CD14-positive monocyte (primary cell): ENCODE data around the gene NEGR1. TPM values are rescaled to one million over a fixed set of nuclear protein-coding genes. Genes with fewer than 3 reads are reported as not detected.

Experiments
- DNase-seq, 3 donors: peaks; one replicate each; pipeline ENCODE4 v3.0.0-alpha.2; 2011 to 2022
- H2AFZ ChIP-seq: 2 replicates; pipeline ENCODE4 v1.6.0; 2012; ENCODE audit warnings: mild to moderate bottlenecking, low read depth, low read length, inconsistent platforms; ENCODE audit not compliant: insufficient read depth, poor library complexity, severe bottlenecking
- H3K27ac ChIP-seq, 2 donors: 1 replicate in 1 of 2; 2 replicates in 1 of 2; pipeline ENCODE4 v1.5.1; 2012 to 2013; ENCODE audit warnings: low read length in 2 of 2, control low read depth in 1 of 2, inconsistent platforms in 1 of 2, low read depth in 1 of 2, mild to moderate bottlenecking in 1 of 2
- H3K27me3 ChIP-seq, 2 donors: one replicate each; pipeline versions ENCODE4 v1.6.0 to v1.6.1; 2011 to 2013; ENCODE audit warnings: low read length in 2 of 2; ENCODE audit not compliant: control insufficient read depth in 2 of 2, insufficient read depth in 2 of 2
- H3K36me3 ChIP-seq, 2 donors: replicated peaks in 1 of 2; 1 replicate in 1 of 2; 2 replicates in 1 of 2; pipeline versions ENCODE4 v1.5.1 to v1.6.1; 2012 to 2013; ENCODE audit warnings: low read length in 2 of 2, control low read depth in 1 of 2, inconsistent platforms in 1 of 2, mild to moderate bottlenecking in 1 of 2; ENCODE audit not compliant: insufficient read depth in 2 of 2, control insufficient read depth in 1 of 2
- H3K4me1 ChIP-seq, 2 donors: 1 replicate in 1 of 2; 2 replicates in 1 of 2; pipeline versions ENCODE4 v1.5.1 to v1.6.1; 2012 to 2013; ENCODE audit warnings: low read length in 2 of 2, control low read depth in 1 of 2, inconsistent platforms in 1 of 2, mild to moderate bottlenecking in 1 of 2, moderate library complexity in 1 of 2; ENCODE audit not compliant: insufficient read depth in 2 of 2, control insufficient read depth in 1 of 2
- H3K4me2 ChIP-seq: replicated peaks from 2 replicates; pipeline ENCODE3; 2012; ENCODE audit warnings: low read length, moderate library complexity, mild to moderate bottlenecking; ENCODE audit not compliant: poor library complexity, severe bottlenecking; ENCODE audit errors: extremely low read depth
- H3K4me3 ChIP-seq, 3 experiments: fragments of 200-600 bp in 1 of 3; sonication (generic) in 1 of 3; replicated peaks in 1 of 3; 1 replicate in 2 of 3; 2 replicates in 1 of 3; pipeline ENCODE4 v1.5.1; 2011 to 2013; ENCODE audit warnings: low read length in 3 of 3, mild to moderate bottlenecking in 3 of 3, control low read depth in 2 of 3, low read depth in 2 of 3, inconsistent platforms in 1 of 3, moderate library complexity in 1 of 3
- H3K79me2 ChIP-seq: 2 replicates; pipeline ENCODE4 v1.6.0; 2012; ENCODE audit warnings: mild to moderate bottlenecking, control low read depth, inconsistent platforms, low read length, moderate library complexity; ENCODE audit not compliant: insufficient read depth
- H3K9ac ChIP-seq: 2 replicates; pipeline ENCODE4 v1.6.0; 2017; ENCODE audit warnings: low read length, mild to moderate bottlenecking; ENCODE audit not compliant: insufficient read depth, poor library complexity, severe bottlenecking
- H3K9me3 ChIP-seq, 2 donors: replicated peaks in 1 of 2; 1 replicate in 1 of 2; 2 replicates in 1 of 2; pipeline versions ENCODE4 v1.5.1 to v1.6.1; 2012 to 2013; ENCODE audit warnings: low read length in 2 of 2, control low read depth in 1 of 2; ENCODE audit not compliant: control insufficient read depth in 1 of 2, insufficient read depth in 1 of 2
- H4K20me1 ChIP-seq: 2 replicates; pipeline ENCODE4 v1.6.0; 2012; ENCODE audit warnings: mild to moderate bottlenecking, low read length, control low read depth, moderate library complexity; ENCODE audit not compliant: insufficient read depth
- H3K27ac Mint-ChIP-seq, 7 donors: one replicate each; pipeline ENCODE4 v1.8.0; 2020; ENCODE audit warnings: mild to moderate bottlenecking in 7 of 7, mixed read lengths in 7 of 7, moderate library complexity in 6 of 7, inconsistent platforms in 2 of 7
- H3K27me3 Mint-ChIP-seq, 3 donors: one replicate each; pipeline ENCODE4 v1.8.0; 2021 to 2022; ENCODE audit warnings: low read depth in 3 of 3, mild to moderate bottlenecking in 3 of 3, mixed read lengths in 3 of 3, moderate library complexity in 3 of 3, inconsistent platforms in 1 of 3
- H3K36me3 Mint-ChIP-seq, 2 donors: one replicate each; pipeline ENCODE4 v1.8.0; 2020; ENCODE audit warnings: mixed read lengths in 2 of 2, inconsistent platforms in 1 of 2, mild to moderate bottlenecking in 1 of 2
- H3K4me1 Mint-ChIP-seq: one replicate; pipeline ENCODE4 v1.8.0; 2020; ENCODE audit warnings: mild to moderate bottlenecking, mixed read lengths
- H3K4me3 Mint-ChIP-seq, 2 donors: one replicate each; pipeline ENCODE4 v1.8.0; 2020; ENCODE audit warnings: mild to moderate bottlenecking in 2 of 2, mixed read lengths in 2 of 2, moderate library complexity in 1 of 2
- H3K9me3 Mint-ChIP-seq, 7 donors: one replicate each; pipeline ENCODE4 v1.8.0; 2020 to 2022; ENCODE audit warnings: mixed read lengths in 7 of 7, mild to moderate bottlenecking in 6 of 7, moderate library complexity in 6 of 7, inconsistent platforms in 2 of 7
- CTCF ChIP-seq: fragments of 200-600 bp; IDR thresholded peaks from one replicate; pipeline ENCODE4 v1.8.0; 2022; ENCODE audit warnings: antibody characterized with exemption, mild to moderate bottlenecking
- WGBS: methylation state at CpG from one replicate; pipeline ENCODE4 v1.1.5; 2013; ENCODE audit warnings: missing lambda C conversion rate; ENCODE audit not compliant: insufficient coverage; 5-methylcytosine and 5-hydroxymethylcytosine counted together
- intact Hi-C, 2 donors: fragments of 100-400 bp; cut with micrococcal nuclease; formaldehyde crosslinking; loops; one replicate each; pipeline versions ENCODE4 v1.15.0 to v1.15.1; 2023
- polyA plus RNA-seq, 3 donors: library from polyadenylated mRNA; depleted of rRNA in 1 of 3; unstranded in 2 of 3; stranded (reverse) in 1 of 3; fragments of 300-500 nt in 2 of 3; fragments of >200 nt in 1 of 3; fragmentation: Illumina TruSeq in 2 of 3; gene quantifications; 1 replicate in 2 of 3; 2 replicates in 1 of 3; pipeline ENCODE4 v1.2.3, GENCODE V29; 2012 to 2021

The NEGR1 gene
- polyA plus RNA-seq, 3 donors: 0.03 to 0.15 (median 0.13) TPM

- Mint-ChIP-seq H3K4me3 (no peak overlapping the region), H3K36me3 (no peaks in the 10 kb centered on the region), H3K4me1 (no peaks in the 10 kb centered on the region), H3K27ac (no peak overlapping the region), H3K27me3 (no peaks in the 10 kb centered on the region), H3K9me3 (peaks cover 0 to 2% (median 0%) of the 10 kb centered on the region in 7 donors)
- Histone ChIP-seq H3K36me3 (no peaks in the 10 kb centered on the region), H3K4me1 (no peaks in the 10 kb centered on the region), H3K27me3 (no peaks in the 10 kb centered on the region), H3K79me2 (no peaks in the 10 kb centered on the region), H3K4me3 (no peak overlapping the region), H4K20me1 (no peaks in the 10 kb centered on the region), H3K9me3 (no peaks in the 10 kb centered on the region), H3K27ac (no peak overlapping the region), H2AFZ (no peak overlapping the region), H3K9ac (no peak overlapping the region), H3K4me2 (no peak overlapping the region)
- TF ChIP-seq CTCF: no peak
- WGBS: no CpG with 5 or more reads among the region's 2 CpGs
- intact Hi-C loops: no loop called here
- DNase-seq: no peak
Measured at GRCh38 chr1:71561206-71561605, 721.1 kb downstream of the NEGR1 start.

DNA sequence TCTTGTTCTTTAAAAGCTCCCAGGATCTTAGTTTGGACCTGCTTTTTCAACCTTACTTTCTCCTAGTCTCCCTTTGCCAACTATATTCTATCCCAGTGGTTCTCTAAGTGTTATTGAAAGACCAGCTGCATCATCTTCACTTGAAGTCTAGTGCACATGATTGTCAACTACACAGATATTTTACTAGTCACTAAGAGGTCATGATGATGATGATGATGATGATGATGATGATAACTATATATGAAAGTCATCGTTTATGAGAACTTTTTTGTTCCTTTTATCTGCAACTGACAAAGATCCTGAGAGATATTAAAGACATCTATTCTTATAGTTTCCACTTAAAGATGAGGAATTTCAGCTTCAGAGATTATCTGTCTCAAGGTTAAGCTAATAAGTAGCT is 722.5 kb downstream of the NEGR1 start:
- TF ChIP-seq CTCF: no peak
- intact Hi-C loops: no loop called here
- Histone ChIP-seq H3K27ac (no peak overlapping the region), H2AFZ (no peak overlapping the region), H3K79me2 (no peaks in the 10 kb centered on the region), H4K20me1 (no peaks in the 10 kb centered on the region), H3K36me3 (no peaks in the 10 kb centered on the region), H3K9me3 (no peaks in the 10 kb centered on the region), H3K4me1 (no peaks in the 10 kb centered on the region), H3K4me3 (no peak overlapping the region), H3K27me3 (no peaks in the 10 kb centered on the region), H3K9ac (no peak overlapping the region), H3K4me2 (no peak overlapping the region)
- Mint-ChIP-seq H3K27ac (no peak overlapping the region), H3K4me3 (no peak overlapping the region), H3K36me3 (no peaks in the 10 kb centered on the region), H3K9me3 (peaks cover 0 to 2% (median 0%) of the 10 kb centered on the region in 7 donors), H3K4me1 (no peaks in the 10 kb centered on the region), H3K27me3 (no peaks in the 10 kb centered on the region)
- DNase-seq: no peak
- WGBS: no CpG with 5 or more reads among the region's 1 CpG
